Mucosa of gallbladder (tissue), 1 donor: ENCODE results near the gene RSRP1. TPM values are rescaled to one million over a fixed set of nuclear protein-coding genes. Genes with fewer than 3 reads are reported as not detected.
"Not testable (repeated sequence)": the region's sequence is repeated elsewhere in the genome, so short reads cannot be mapped to it uniquely, and the experiment has no call there.

Source experiments
- DNase-seq: peaks from one replicate; pipeline ENCODE4 v3.0.0-alpha.2; 2020; ENCODE audit warnings: low spot score
- total RNA-seq: library from RNA; stranded (reverse); gene quantifications from one replicate; pipeline ENCODE4 v1.2.1, GENCODE V29; 2021
- donor health status: DM: no; HTN: no; CAD: no.

The RSRP1 gene
- total RNA-seq, 1 donor from 2014 or later, result 192 TPM

DNA sequence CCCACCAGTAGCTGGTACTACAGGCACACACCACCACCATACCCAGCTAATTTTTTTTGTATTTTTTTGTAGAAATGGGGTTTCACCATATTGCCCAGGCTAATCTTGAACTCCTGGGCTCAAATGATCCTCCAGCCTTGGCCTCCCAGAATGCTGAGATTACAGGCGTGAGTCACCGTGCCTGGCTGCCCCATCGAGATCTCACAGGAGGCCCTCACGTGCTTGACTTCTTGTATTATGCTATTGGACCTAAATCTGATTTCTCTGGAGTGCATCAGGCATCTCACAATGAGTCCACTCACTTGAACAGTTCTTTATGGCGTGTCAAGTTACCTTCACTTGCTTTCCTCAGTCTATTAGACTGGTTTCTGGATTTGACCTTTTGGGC is 9.3 kb upstream of the RSRP1 start:
- no peak for DNase-seq

DNA sequence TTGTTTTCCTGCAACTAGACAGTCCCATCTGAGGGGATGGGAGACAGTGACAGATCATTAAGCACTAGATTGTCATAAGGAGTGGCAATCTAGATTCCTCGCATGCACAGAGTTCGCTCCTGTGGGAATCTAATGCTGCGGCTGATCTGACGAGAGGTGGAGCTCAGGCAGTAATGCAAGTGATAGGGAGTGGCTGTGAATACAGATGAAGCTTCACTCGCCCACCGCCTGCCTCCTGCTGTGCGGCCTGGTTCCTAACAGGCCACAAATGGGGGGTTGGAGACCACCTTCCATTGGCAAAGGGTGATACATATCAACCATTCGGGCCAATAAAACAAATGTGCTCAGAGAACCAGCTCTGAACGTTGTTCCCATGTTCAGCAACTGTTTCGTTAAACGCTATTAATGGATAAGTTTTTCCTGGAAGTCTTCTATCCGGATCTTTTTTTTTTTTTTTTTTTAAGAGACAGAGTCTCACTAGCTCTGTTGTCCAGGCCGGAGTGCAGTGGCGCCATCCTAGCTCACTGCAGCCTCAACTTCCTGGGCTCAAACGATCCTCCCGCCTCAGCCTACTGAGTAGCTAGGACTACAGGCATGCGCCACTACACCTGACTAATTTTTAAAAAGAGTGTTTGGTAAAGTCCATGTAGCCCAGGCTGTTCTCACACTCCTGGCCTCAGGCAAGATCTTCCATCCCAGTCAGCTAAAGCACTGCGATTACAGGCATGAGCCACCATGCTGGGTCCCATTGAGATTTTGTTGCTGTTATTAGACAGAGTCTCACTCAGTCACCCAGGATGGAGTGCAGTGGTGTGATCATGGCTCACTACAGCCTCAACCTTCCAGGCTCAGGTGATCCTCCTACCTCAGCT is 8.7 kb upstream of the RSRP1 start:
- DNase-seq, result no peak

DNA sequence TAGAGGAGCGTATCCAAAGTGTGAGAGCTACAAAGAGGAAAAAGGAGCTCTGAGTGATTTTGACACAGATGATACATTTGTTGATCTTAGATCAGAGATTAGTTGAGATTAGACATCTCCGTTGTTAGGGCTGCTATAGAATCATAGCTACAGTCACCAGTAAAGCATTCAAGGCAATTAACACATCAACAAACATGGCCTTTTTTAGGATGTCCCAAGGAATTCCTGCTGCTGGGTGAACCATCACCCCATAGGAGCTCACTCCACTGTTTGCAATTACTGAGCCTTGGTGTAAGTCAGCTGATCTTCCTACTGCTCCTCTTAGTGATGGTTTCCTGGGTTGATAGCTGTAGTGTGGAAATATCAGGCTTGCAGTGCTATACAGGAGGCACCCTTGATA is 6.7 kb upstream of the RSRP1 start:
- no peak for DNase-seq

DNA sequence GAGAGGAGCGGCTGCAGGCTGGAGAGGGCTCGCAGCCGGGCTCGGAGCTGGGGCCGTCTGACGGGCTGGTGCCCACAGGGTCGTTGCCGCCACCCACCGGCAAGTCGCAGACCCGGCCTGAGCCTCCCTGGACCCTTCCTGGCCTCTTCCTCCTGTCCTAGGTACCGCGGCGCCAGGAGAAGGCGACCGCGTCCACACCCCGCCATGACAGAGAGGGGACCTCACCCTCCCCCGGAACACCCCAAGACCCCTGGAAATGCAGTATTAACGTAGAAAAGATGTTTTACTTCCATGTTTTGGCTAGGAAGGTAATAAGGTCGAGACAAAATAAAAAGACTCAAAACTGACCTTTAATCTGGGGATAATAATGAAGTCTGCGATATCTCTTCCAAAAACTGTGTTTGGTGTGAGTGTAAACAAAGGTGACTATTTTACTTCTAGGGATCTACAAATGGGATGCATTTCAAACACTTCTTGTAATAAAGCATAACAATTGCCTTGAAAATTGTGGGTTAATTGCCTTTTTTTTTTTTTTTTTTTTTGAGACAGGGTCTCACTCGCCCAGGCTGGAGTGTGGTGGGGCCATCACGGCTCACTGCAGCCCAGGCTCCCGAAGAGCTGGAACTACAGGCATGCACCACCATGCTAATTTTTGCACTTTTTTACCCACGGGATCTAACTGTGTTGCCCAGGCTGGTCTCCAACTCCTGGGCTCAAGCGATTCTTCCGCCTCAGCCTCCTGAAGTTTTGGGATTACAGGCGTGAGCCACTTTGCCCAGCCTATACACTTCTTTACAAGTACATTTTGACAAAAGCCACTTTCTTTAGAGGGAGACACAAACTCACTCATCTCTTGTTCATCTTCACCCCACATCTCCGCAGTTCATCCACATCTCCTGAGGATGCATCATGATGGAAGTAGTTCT is 838 bp upstream of the RSRP1 start:
- no peak for DNase-seq

DNA sequence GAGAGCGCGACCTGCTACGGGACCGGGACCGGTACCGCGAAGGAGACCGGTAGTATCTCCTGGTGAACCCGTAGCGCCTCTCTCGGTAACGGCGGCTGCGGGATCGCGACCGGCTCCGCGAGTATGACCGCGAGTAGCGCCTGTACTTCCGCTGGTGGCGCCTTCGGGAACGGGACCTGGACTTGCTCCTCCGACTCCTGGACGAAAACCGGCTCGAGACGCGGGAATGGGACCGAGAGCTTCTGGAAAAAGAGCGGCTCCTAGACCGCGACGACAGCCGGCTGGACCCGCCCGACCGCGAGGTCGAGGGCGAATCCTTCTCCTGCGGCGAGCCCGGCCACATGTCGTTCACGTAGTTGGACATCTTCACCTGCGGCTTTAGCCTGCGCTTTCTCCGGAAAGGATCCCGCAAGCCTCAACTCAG is 642 bp downstream of the RSRP1 start:
- no peak for DNase-seq

DNA sequence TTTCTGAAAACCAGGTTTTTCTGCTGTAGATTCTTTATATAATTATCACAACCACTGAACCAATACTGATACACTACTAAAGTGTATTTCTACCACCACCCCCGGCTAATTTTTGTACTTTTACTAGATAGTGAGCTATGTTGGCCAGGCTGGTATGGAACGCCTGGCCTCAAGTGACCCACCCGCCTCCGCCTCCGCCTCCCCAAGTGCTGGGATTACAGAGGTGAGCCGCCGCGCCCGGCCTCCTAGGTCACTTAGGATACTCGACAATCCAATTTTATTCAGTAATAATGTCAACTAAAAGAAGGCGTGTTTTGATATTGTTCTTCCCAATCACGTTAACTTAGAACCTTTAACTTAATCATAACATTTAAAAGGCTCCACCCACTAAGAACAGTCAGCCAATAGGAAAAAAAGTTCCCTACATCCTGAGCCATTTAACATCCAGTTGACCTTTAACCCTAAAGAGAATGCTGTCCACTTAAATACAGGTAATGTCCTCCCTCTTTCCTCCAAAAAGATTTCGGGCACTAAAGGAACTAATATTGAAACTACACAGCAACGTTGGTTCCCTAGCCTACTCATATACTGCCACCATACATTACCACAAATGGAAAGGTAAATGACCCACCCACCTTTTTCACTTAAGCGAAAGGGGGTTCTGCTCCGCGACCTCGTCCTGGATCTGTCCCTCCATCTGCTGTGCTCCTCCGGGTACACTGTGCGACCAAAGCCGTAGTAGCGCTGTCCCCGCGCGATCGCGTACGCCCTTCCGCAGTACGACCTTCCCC is 1.2 kb downstream of the RSRP1 start:
- DNase-seq, result no peak

DNA sequence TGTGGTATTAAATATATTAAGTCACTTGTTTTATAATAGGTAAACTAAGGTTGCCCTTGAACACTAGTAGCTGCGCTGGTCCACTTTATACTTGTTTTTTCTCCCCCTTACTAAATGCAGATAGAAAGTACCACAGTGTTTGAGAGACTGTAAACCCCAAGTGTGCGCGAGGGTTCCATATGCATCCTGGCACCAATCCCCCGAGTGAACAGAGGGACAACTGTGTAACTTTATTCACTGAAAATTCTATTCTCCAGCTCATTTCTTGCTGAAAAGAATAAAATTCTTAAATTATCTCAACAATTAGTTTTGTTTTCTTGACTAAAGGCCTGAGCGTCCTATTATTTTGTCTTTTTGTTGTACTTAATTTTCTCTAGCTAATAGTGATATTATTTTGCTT is 1.9 kb downstream of the RSRP1 start:
- no peak for DNase-seq

DNA sequence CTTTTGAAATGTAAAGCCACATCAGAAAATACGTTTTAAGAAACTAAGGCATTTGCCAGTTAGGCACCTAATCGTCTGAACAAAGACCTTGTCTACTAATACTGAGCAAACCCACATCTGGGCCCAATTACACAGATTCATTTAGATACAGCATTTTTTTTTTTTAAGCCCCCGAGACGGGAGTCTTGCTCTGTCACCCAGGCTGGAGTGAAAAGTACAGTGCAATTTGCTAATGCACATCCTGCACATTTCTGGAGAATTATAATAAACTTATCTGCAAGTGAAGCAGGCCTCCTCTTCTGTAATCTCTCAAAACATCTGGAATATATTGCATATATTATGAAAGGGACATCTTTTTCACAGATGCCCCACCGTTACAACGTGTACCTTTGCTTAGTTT is 3.3 kb downstream of the RSRP1 start:
- no peak for DNase-seq

DNA sequence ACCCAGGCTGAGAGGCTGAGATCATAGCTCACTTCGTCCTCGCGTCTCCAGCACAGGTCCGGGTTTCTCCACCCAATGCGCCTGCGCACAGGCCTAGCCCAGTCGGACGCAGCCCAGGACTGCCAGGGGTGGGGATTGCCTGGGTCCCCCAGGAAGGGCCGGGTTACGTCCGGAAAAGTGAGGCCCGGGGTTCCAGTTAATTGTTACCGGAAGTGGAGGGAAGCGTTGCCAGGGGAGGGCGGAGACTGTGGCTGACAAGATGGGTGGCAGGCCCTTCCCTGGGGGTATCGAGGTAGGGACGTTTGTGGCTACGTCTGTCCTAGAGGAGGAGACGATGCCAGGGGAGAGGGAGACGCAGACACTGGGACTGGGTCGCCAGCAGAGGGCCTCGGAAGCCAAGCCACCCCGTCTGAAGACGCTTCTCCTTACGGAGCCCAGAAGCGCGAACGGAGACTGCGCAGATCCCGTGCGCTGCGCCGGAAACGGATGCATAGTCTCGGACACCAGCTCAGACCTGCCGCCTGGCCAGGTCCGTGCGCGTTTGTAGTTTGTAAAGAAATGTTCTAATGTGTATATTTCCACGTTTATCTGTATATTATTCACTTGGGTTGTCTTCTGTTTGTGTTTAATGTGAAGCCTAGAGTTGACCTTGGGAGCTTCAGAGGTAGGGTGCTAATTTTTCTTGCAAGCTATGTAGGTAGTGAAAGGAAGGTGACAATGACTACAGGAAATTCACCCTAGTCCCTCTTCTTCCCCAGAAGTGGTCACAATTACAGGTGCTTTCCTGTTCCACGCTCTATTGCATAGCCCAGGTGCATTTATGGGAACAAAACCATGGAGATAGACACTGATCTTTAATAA is 7.3 kb downstream of the RSRP1 start:
- DNase-seq, result peak; percentile 92

DNA sequence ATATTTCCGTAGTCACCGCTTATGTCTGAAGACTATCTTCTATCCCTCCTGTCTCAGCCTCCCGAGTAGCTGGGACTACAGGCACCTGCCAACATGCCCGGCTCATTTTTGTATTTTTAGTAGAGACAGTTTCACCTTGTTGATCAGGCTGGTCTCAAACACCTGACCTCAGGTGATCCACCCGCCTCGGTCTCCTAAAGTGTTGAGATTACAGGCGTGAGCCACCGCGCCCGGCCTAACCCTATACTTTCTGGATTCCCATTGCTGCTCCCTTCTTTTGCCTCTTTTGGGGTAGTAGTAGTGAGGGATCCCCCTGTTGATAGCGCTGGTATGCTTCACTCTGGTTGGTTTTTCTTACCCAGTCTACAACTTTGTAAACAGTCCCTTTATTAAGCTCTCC is 9.2 kb downstream of the RSRP1 start:
- no peak for DNase-seq

DNA sequence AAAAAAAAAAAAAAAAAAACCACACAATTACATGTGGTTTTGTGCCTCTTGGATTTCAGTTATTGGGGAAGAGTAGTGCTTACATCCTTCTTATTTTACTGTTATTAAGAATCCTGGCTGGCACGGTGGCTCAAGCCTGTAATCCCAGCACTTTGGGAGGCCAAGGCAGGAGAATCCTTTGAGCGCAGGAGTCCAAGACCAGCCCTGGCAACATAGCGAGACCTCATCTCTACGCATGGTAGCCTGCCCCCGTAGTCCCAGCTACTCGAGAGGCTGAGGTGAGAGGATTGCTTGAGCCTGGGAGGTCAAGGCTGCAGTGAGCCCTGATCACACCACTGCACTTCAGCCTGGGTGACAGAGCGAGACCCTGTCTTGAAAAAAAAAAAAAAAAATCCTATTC is 11.0 kb downstream of the RSRP1 start:
- not testable (repeated sequence) for DNase-seq

DNA sequence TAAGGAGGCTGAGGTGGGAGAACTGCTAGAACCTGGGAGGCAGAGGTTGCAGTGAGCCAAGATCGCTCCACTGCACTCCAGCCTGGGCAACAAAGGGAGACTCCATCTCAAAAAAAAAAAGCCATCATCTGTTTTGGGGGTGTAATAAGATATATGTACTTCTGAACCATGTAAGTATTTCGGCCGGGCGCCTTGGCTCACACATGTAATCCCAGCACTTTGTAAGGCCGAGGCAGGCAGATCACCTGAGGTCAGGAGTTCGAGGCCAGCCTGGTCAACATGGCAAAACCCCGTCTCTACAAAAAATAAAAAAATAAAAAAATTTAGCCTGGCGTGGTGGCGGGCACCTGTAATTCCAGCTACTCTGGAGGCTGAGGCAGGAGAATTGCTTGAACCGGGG is 11.8 kb downstream of the RSRP1 start:
- not testable (repeated sequence) for DNase-seq

DNA sequence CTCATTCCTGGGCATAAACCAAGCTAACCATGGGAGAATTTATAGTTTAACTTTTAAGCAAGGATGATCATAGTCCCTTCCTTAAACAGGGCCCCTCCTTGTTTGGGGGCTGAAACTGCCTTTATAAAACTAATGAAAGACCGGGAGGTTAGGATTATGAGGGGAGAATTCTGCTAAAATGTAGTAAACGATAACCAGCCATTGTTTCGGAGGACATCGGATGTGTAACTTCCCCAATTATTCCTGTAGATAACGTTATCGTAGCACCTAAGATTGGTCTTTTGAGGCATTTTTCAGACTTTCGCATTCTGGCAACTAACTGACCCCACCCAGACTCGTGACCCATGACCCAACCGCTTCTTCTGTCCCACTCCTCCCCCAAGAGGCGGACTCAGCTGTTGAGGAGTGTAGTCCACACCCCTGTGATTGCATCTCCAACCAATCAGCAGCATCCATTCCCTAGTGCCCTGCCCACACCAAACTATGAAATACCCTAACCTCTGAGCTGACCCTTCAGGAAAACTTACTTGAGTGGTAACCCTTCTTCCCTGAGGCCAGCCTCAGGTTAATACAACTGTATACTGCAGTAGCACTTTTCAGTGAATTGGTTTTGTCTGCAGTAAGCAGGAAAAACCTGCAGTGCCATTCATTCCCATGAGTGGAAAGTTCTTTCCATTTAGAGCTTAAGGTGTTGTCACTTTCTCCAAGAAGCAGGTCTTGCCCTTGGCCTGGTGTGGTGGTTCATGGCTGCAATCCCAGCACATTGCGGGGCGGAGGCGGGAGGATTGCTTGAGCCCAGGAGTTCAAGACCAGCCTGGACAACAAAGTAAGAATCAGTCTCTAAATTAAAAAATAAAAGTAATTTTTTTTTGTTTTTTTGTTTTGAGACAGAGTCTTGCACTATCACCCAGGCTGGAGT is 14.1 kb downstream of the RSRP1 start:
- DNase-seq, result peak; percentile 81

DNA sequence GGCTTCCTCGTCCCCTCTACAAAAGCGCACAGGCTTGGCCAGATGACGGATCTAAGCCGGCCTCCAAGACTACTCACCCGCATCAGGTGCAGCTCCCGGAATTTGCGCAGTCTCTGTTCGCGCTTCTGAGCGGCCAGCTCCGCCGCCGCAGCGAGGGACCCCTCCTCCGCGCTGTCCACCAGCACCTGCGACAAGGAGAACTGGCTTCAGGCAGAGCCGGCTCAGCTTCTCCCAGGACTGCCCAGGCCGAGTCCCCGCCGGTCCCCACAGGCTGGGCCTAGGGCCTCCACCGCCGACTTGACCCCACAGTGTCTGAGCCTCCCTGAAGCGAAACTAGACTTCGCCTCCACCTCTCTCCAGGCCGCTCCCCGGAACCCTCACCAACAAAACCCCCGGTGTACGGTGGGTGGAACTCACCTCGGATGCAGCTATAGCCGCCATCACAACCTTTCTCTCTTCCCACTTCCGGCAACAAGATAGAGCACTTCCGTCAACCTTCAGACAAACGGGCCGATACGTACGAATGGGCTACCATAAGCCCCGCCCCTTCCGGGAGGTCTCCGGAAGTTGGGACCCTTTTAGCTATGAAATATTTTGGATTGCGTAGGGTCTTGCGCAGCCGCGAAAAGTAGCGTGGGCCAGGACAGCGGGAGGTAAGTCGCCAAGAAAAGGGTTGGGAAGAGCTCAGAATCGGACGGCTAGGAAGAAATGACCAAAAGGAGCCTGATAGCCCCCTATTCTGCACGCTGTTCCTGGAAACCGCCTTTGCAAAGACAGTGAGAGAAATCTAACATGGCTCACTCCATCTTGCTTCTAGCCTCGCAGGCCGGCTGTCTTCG is 15.0 kb downstream of the RSRP1 start, which contains the start of gene SYF2:
TSS of gene SYF2 (minus strand) at position 476 of the 839 bp plus-strand sequence. CDS start at position 441, 35 bp downstream.
- peak; percentile 94 for DNase-seq

DNA sequence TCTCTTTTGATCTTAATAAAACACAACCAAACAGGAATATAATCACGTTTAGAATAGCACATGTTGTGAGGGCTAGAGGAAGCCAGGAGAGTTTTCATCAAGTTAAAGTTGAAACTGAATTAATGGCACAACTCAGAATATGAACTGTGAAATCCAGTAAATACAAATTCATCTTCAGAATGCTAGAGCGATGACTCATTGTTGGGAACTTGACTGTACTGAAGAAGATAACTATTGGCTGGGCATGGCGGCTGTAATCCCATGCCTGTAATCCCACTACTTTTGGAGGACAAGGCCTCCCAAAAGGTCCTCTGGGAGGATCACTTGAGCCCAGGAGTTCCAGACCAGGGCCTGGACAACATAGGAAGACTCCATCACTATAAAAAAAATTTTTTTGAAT is 23.8 kb downstream of the RSRP1 start:
- DNase-seq, result no peak

DNA sequence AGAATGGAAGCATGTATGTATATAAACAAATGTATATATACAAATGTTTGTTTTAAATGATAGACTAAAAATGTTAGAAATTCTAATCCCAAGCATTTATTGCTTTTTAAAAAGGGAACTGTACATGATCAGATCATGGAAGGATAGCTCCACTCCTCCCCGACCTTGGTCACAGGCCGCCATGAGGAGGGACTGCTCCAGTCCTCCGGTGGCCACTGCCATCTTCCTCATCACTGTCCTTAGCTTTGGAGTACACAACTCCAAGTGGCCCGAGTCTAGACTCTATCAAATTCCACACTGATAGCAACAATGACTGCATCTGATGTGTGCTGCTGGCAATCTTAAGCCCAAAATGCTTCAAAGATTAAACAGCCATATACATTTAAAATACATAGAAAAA is 24.6 kb downstream of the RSRP1 start:
- DNase-seq, result no peak

DNA sequence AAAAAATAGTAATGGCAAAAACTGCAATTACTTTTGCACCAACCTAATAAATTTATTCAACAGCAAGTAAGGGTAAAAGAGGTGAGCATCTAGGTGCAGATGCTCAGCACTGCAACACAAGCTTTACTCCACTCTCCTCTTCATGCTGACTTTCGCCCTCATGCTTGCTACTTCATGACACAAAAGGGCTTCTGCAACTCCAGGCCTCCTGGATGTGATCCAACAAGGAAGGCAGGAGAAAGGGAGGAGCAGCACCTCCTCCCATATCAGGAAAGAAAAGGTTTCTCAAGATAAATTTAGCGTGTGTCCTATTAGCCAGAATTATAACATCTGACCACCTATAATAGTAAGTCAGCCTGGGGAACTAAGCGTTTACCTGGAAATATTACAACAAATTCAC is 26.6 kb downstream of the RSRP1 start:
- DNase-seq, result no peak

DNA sequence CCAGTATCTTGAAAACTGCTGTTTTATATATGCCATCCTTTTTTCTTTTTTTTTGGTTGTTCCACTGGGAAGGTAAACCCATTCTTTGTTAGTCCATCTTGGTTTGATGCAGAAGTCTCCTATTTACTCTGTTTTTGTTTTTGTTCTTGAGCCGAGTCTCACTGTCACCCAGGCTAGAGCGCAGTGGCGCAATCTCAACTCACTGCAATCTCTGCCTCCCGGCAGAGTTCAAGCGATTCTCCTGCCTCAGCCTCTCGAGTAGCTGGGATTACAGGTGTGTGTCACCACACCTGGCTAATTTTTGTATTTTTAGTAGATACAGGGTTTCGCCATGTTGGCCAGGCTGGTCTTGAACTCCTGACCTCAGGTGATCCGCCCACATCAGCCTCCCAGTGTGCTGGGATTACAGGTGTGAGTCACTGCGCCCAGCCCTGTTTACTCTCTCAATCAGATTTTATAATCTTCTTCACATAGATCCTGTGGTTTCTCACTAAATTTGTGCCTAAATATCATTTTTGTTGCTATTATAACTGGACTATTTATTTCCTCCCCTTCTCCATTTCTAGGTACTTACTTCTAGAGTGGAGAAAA is 27.5 kb downstream of the RSRP1 start:
- DNase-seq, result no peak
